Panc1 (cell line): ENCODE results near the gene MACF1. TPM values are rescaled to one million over a fixed set of nuclear protein-coding genes. Genes with fewer than 3 reads are reported as not detected.
A peak's percentile ranks its signal among the peaks of the same experiment; 100 is the strongest.

Source experiments
- ATAC-seq: fragments of 200-7000 bp; cut with Tn5 transposase; 2 replicates; pipeline ENCODE4 v1.9.1; 2020; ENCODE audit warnings: mild to moderate bottlenecking, moderate library complexity
- BruUV-seq: library from RNA; stranded (reverse); fragments of 400-500 nt; replicated peaks from 2 replicates; lab custom pipeline; 2021; lab: Mats Ljungman, UMichigan
- CTCF ChIA-PET: fragments of 300-600 bp; sonication (Branson Sonifier 250); formaldehyde crosslinking; loops from one replicate; lab custom pipeline; 2022; ENCODE audit warnings: antibody characterized with exemption; lab: Charles Lee
- POLR2A ChIA-PET: fragments of 300-600 bp; sonication (Branson Sonifier 250); formaldehyde crosslinking; loops from one replicate; lab custom pipeline; 2022; ENCODE audit warnings: antibody characterized with exemption; lab: Charles Lee
- DNase-seq: peaks from one replicate; pipeline ENCODE4 v3.0.0-alpha.2; 2010; ENCODE audit warnings: low read depth, low spot score
- H3K27ac ChIP-seq: 2 replicates; pipeline ENCODE4 v1.5.1; 2011; ENCODE audit warnings: mild to moderate bottlenecking, low read length, inconsistent platforms
- H3K27me3 ChIP-seq: fragments of 200-500 bp; sonication (Bioruptor generic); 2 replicates; pipeline ENCODE4 v1.6.0; 2014; ENCODE audit warnings: low read length, inconsistent platforms; ENCODE audit not compliant: control insufficient read depth, insufficient read depth
- H3K36me3 ChIP-seq: fragments of 200-500 bp; sonication (Bioruptor generic); 2 replicates; pipeline ENCODE4 v1.5.1; 2014; ENCODE audit warnings: inconsistent platforms, mild to moderate bottlenecking, low read length, moderate library complexity; ENCODE audit not compliant: control insufficient read depth, insufficient read depth
- H3K4me1 ChIP-seq: 2 replicates; pipeline ENCODE4 v1.5.1; 2011; ENCODE audit warnings: inconsistent platforms, mild to moderate bottlenecking, low read length, moderate library complexity; ENCODE audit not compliant: control insufficient read depth, insufficient read depth
- H3K4me3 ChIP-seq, 2 experiments: 2 replicates each; pipeline ENCODE4 v1.5.1; 2011 to 2012; ENCODE audit warnings: low read depth in 2 of 2, low read length in 2 of 2, mild to moderate bottlenecking in 2 of 2, inconsistent platforms in 1 of 2, moderate library complexity in 1 of 2
- H3K9me3 ChIP-seq: fragments of 200-500 bp; sonication (Bioruptor generic); 2 replicates; pipeline ENCODE4 v1.5.1; 2014; ENCODE audit warnings: low read depth, mild to moderate bottlenecking, inconsistent platforms, low read length, moderate library complexity; ENCODE audit not compliant: control insufficient read depth, insufficient read depth
- CTCF ChIP-seq: fragments of 450-650 bp; IDR thresholded peaks from 2 replicates; pipeline ENCODE4 v1.5.1; 2017; ENCODE audit warnings: mild to moderate bottlenecking
- POLR2AphosphoS5 ChIP-seq: IDR thresholded peaks from 2 replicates; pipeline ENCODE4 v1.6.1; 2012; ENCODE audit warnings: mild to moderate bottlenecking, low read depth, low read length, moderate library complexity
- REST ChIP-seq, 2 experiments: IDR thresholded peaks; 2 replicates each; pipeline ENCODE4 v1.6.1; 2011 to 2012; ENCODE audit warnings: low read depth in 2 of 2, control low read depth in 1 of 2, low read length in 1 of 2, mild to moderate bottlenecking in 1 of 2, moderate library complexity in 1 of 2; ENCODE audit not compliant: insufficient read depth in 1 of 2
- SIN3A ChIP-seq: IDR thresholded peaks from 2 replicates; pipeline ENCODE4 v1.6.1; 2012; ENCODE audit warnings: low read depth, mild to moderate bottlenecking, low read length, moderate library complexity, borderline replicate concordance; ENCODE audit not compliant: insufficient read depth
- TCF7L2 ChIP-seq: IDR thresholded peaks from 2 replicates; pipeline ENCODE4 v1.6.1; 2011; ENCODE audit warnings: mild to moderate bottlenecking, low read depth, low read length, inconsistent platforms
- in situ Hi-C: cut with HindIII; loops from 2 replicates; pipeline ENCODE4 v1.10.0; 2016; ENCODE audit warnings: low sequenced_read_pairs, low pct_unique_long_range_greater_than_20kb
- intact Hi-C: fragments of 100-400 bp; cut with micrococcal nuclease; formaldehyde crosslinking; loops from one replicate; pipeline ENCODE4 v1.10.0; 2022; ENCODE audit not compliant: unreplicated experiment
- total RNA-seq: library from RNA; stranded (reverse); gene quantifications from one replicate; pipeline ENCODE4 v1.2.1, GENCODE V29; 2021; ENCODE audit not compliant: unreplicated experiment

Gene MACF1
- total RNA-seq, 1 experiment from 2014 or later, result 413 TPM

GRCh38 chr1:39332828-39333227 is 128.3 kb downstream of the MACF1 start:
- Histone ChIP-seq H3K9me3 (no peaks in the 10 kb centered on the region), H3K4me3 (no peak overlapping the region), H3K27ac (no peak overlapping the region), H3K27me3 (no peaks in the 10 kb centered on the region), H3K4me1 (no peaks in the 10 kb centered on the region), H3K36me3 (peaks cover 27% of the 10 kb centered on the region)
- POLR2A ChIA-PET, result no interaction called here
- no peak for ATAC-seq
- intact Hi-C loops, result no loop called here
- no peak for TF ChIP-seq POLR2AphosphoS5
- TF ChIP-seq CTCF, result no peak
- TF ChIP-seq SIN3A, result no peak
- no peak for TF ChIP-seq REST (IDR thresholded peaks at IDR 0.05; ENCODE audit: insufficient read depth in 1 of 2, low read depth in 2 of 2, low read length in 1 of 2)
- no peak for TF ChIP-seq TCF7L2
- in situ Hi-C loops, result no loop called here
- CTCF ChIA-PET, result no interaction called here
- no peak for DNase-seq
- BruUV-seq, result TSS peak; percentile 9

GRCh38 chr1:39333296-39333695 is 128.8 kb downstream of the MACF1 start:
- intact Hi-C loops (no loop called here), in situ Hi-C loops (no loop called here)
- ATAC-seq (no peak), DNase-seq (no peak)
- H3K4me1 ChIP-seq, result no peaks in the 10 kb centered on the region
- BruUV-seq, result no TSS peak
- peaks cover 31% of the 10 kb centered on the region for H3K36me3 ChIP-seq
- no peak overlapping the region for H3K27ac ChIP-seq
- ChIA-PET CTCF (no interaction called here), POLR2A (no interaction called here)
- H3K27me3 ChIP-seq, result no peaks in the 10 kb centered on the region
- TF ChIP-seq POLR2AphosphoS5, result no peak
- TF ChIP-seq TCF7L2, result no peak
- TF ChIP-seq REST (IDR thresholded peaks at IDR 0.05; ENCODE audit: insufficient read depth in 1 of 2, low read depth in 2 of 2, low read length in 1 of 2), result no peak
- H3K9me3 ChIP-seq, result no peaks in the 10 kb centered on the region
- no peak overlapping the region for H3K4me3 ChIP-seq
